Breast epithelium (tissue), 3 donors: ENCODE results near the gene SKIC8.

Experiments
- POLR2A ChIP-seq: fragments of 450-650 bp; IDR thresholded peaks from one replicate; pipeline ENCODE4 v1.6.1; 2016; ENCODE audit warnings: antibody characterized with exemption, mild to moderate bottlenecking, moderate library complexity
- TF ChIP-seq, protein P1 (sequence below), 3 donors: fragments of 450-650 bp; IDR thresholded peaks; one replicate each; pipeline ENCODE4 v1.5.1; 2016 to 2017; ENCODE audit warnings: antibody characterized with exemption in 3 of 3, mild to moderate bottlenecking in 3 of 3, moderate library complexity in 3 of 3

DNA sequence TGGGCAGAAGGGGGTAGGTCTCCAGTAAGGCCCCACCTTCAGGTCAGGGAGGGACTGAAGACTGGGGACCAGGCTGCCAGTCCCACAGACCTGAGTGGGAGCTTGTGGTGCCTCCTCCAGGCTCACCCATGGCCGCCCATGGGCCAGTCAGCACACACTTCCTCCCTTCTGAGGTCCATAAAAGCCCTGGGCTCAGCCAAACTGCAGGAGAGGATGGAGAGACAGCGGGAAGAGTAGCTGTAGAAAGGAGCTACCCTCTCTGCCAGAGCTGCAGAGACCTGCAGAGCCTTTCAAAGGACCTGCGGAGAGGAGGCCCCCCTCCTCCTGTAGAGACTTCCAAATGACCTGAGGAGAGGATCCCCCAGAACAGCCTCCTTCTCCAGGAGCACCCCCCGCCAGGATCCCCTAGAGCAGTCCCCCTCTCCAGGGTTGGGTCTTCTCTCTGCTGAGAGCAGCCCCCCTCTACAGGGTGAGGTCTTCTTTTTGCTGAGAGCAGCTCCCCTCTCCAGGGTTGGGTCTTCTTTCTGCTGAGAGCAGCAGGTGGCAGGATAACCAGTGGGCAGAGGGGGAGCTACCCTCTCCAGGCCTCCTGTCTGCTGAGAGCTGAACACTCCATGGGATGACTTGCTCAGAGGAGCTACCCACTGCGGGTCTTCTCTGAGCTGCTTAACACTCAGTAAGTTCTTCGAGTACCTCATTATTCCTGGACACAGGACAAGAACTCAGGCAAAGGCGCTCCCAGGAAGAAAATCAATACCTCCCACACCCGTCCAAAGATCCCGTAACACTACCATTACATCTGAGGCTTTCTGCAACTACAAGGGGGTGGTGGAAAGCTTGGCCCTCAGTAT, 5.0 kb upstream of the SKIC8 start:
- TF ChIP-seq, protein P1, sequence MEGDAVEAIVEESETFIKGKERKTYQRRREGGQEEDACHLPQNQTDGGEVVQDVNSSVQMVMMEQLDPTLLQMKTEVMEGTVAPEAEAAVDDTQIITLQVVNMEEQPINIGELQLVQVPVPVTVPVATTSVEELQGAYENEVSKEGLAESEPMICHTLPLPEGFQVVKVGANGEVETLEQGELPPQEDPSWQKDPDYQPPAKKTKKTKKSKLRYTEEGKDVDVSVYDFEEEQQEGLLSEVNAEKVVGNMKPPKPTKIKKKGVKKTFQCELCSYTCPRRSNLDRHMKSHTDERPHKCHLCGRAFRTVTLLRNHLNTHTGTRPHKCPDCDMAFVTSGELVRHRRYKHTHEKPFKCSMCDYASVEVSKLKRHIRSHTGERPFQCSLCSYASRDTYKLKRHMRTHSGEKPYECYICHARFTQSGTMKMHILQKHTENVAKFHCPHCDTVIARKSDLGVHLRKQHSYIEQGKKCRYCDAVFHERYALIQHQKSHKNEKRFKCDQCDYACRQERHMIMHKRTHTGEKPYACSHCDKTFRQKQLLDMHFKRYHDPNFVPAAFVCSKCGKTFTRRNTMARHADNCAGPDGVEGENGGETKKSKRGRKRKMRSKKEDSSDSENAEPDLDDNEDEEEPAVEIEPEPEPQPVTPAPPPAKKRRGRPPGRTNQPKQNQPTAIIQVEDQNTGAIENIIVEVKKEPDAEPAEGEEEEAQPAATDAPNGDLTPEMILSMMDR (IDR thresholded peaks at IDR 0.05): no peak
- TF ChIP-seq POLR2A: no peak
